ENCODE results near the gene PHC2. TPM values are rescaled to one million over a fixed set of nuclear protein-coding genes. Genes with fewer than 3 reads are reported as not detected.

The PHC2 gene
- total RNA-seq, 2 experiments from 2014 or later: 37.7 to 39.5 TPM

- Histone ChIP-seq H3K27me3 (ENCODE audit: control insufficient read depth in 1 of 2, insufficient read depth in 2 of 2, low read length in 2 of 2) (no peaks in the 10 kb centered on the region), H3K4me1 (ENCODE audit: insufficient read depth, low read length) (no peaks in the 10 kb centered on the region), H3K4me3 (ENCODE audit: low read length) (no peak overlapping the region), H3K27ac (ENCODE audit: low read depth in 1 of 2, low read length in 2 of 2) (no peak overlapping the region), H3K9me3 (ENCODE audit: control insufficient read depth in 1 of 2, insufficient read depth in 1 of 2, low read length in 2 of 2) (peaks cover 7 to 19% of the 10 kb centered on the region in 2 experiments), H3K36me3 (ENCODE audit: insufficient read depth, low read length) (no peaks in the 10 kb centered on the region)
- ATAC-seq (ENCODE audit: poor library complexity) (no peak), DNase-seq (no peak)
- TF ChIP-seq CTCF (IDR thresholded peaks at IDR 0.05): no peak
- Mint-ChIP-seq H3K27ac (no peak overlapping the region), H3K4me3 (no peak overlapping the region), H3K4me1 (ENCODE audit: low read depth) (no peaks in the 10 kb centered on the region), H3K36me3 (ENCODE audit: low read depth) (peaks cover 9% of the 10 kb centered on the region), H3K27me3 (peaks cover 15% of the 10 kb centered on the region), H3K9me3 (peaks cover 16% of the 10 kb centered on the region)
- intact Hi-C loops (cut with DNase I, micrococcal nuclease): no loop called here
- ChIA-PET POLR2A (no interaction called here), CTCF (no interaction called here)
These were observed 16.0 kb downstream of the PHC2 start for GRCh38 chr1:33414879-33415278.

- intact Hi-C loops (cut with DNase I, micrococcal nuclease): no loop called here
- no peaks in the 10 kb centered on the region for H3K36me3 Mint-ChIP-seq (ENCODE audit: low read depth)
- DNase-seq (no peak), ATAC-seq (ENCODE audit: poor library complexity) (no peak)
- Histone ChIP-seq H3K4me1 (ENCODE audit: insufficient read depth, low read length) (no peaks in the 10 kb centered on the region), H3K4me3 (ENCODE audit: low read length) (no peak overlapping the region), H3K36me3 (ENCODE audit: insufficient read depth, low read length) (no peaks in the 10 kb centered on the region), H3K9me3 (ENCODE audit: control insufficient read depth in 1 of 2, insufficient read depth in 1 of 2, low read length in 2 of 2) (peaks cover 0 to 6% of the 10 kb centered on the region in 2 experiments), H3K27ac (ENCODE audit: low read depth in 1 of 2, low read length in 2 of 2) (no peak overlapping the region), H3K27me3 (ENCODE audit: control insufficient read depth in 1 of 2, insufficient read depth in 2 of 2, low read length in 2 of 2) (no peaks in the 10 kb centered on the region)
- no peak for TF ChIP-seq CTCF (IDR thresholded peaks at IDR 0.05)
- no peaks in the 10 kb centered on the region for H3K4me1 Mint-ChIP-seq (ENCODE audit: low read depth)
- no peak overlapping the region for H3K4me3 Mint-ChIP-seq
- no peak overlapping the region for H3K27ac Mint-ChIP-seq
- peaks cover 2% of the 10 kb centered on the region for H3K9me3 Mint-ChIP-seq
- peaks cover 20% of the 10 kb centered on the region for H3K27me3 Mint-ChIP-seq
- ChIA-PET POLR2A (no interaction called here), CTCF (no interaction called here)
These were observed 20.7 kb downstream of the PHC2 start for GRCh38 chr1:33410091-33410701.

GRCh38 chr1:33408093-33408436, 22.8 kb downstream of the PHC2 start:
- Mint-ChIP-seq H3K27me3 (peaks cover 17% of the 10 kb centered on the region), H3K27ac (no peak overlapping the region), H3K9me3 (no peaks in the 10 kb centered on the region), H3K4me1 (ENCODE audit: low read depth) (no peaks in the 10 kb centered on the region), H3K36me3 (ENCODE audit: low read depth) (no peaks in the 10 kb centered on the region), H3K4me3 (no peak overlapping the region)
- no peak overlapping the region for H3K27ac ChIP-seq (ENCODE audit: low read depth in 1 of 2, low read length in 2 of 2)
- no peaks in the 10 kb centered on the region for H3K9me3 ChIP-seq (ENCODE audit: control insufficient read depth in 1 of 2, insufficient read depth in 1 of 2, low read length in 2 of 2)
- H3K4me1 ChIP-seq (ENCODE audit: insufficient read depth, low read length): no peaks in the 10 kb centered on the region
- no peak for TF ChIP-seq CTCF (IDR thresholded peaks at IDR 0.05)
- no peaks in the 10 kb centered on the region for H3K27me3 ChIP-seq (ENCODE audit: control insufficient read depth in 1 of 2, insufficient read depth in 2 of 2, low read length in 2 of 2)
- ChIA-PET POLR2A (no interaction called here), CTCF (interaction anchor here (1.5 kb wide), 1 partner anchor 14 kb away, joined by 4 read pairs; no protein-coding TSS in a partner anchor)
- no peaks in the 10 kb centered on the region for H3K36me3 ChIP-seq (ENCODE audit: insufficient read depth, low read length)
- intact Hi-C loops (cut with DNase I, micrococcal nuclease): no loop called here
- no peak overlapping the region for H3K4me3 ChIP-seq (ENCODE audit: low read length)
- ATAC-seq (ENCODE audit: poor library complexity) (no peak), DNase-seq (no peak)

Data from CD4-positive, alpha-beta T cell (primary cell).